Osteocyte (in vitro differentiated cells): ENCODE measurements around the gene PIGT. TPM values are rescaled to one million over a fixed set of nuclear protein-coding genes. Genes with fewer than 3 reads are reported as not detected.

Source experiments
- DNase-seq: peaks from one replicate; pipeline ENCODE4 v3.0.0; 2021; ENCODE audit warnings: mixed read lengths; ENCODE audit not compliant: unreplicated experiment; ENCODE audit errors: extremely low spot score
- H3K27ac Mint-ChIP-seq: one replicate; pipeline ENCODE4 v1.8.0; 2021; ENCODE audit warnings: mild to moderate bottlenecking, mixed read lengths; ENCODE audit not compliant: unreplicated experiment
- H3K27me3 Mint-ChIP-seq: one replicate; pipeline ENCODE4 v1.8.0; 2021; ENCODE audit warnings: mixed read lengths; ENCODE audit not compliant: unreplicated experiment
- H3K36me3 Mint-ChIP-seq: one replicate; pipeline ENCODE4 v1.8.0; 2021; ENCODE audit warnings: mixed read lengths; ENCODE audit not compliant: unreplicated experiment
- H3K4me1 Mint-ChIP-seq: one replicate; pipeline ENCODE4 v1.8.0; 2021; ENCODE audit warnings: mixed read lengths; ENCODE audit not compliant: unreplicated experiment
- H3K4me3 Mint-ChIP-seq: one replicate; pipeline ENCODE4 v1.8.0; 2021; ENCODE audit warnings: mild to moderate bottlenecking, moderate library complexity, mixed read lengths; ENCODE audit not compliant: unreplicated experiment
- H3K9me3 Mint-ChIP-seq: one replicate; pipeline ENCODE4 v1.8.0; 2021; ENCODE audit warnings: mixed read lengths; ENCODE audit not compliant: unreplicated experiment
- CTCF ChIP-seq: fragments of 200-600 bp; sonication (generic); IDR thresholded peaks from 2 replicates; pipeline ENCODE4 v1.5.0; 2021; ENCODE audit warnings: antibody characterized with exemption, mild to moderate bottlenecking, moderate library complexity
- total RNA-seq: library from RNA; stranded (reverse); gene quantifications from 2 replicates; pipeline ENCODE4 v1.2.1, GENCODE V29; 2021

PIGT gene
- total RNA-seq, 1 donor from 2014 or later: 140 TPM

GRCh38 chr20:45426320-45427016 is 10.5 kb downstream of the PIGT start:
- Mint-ChIP-seq H3K36me3 (peaks cover 22% of the 10 kb centered on the region), H3K9me3 (no peaks in the 10 kb centered on the region), H3K27ac (peak overlapping the region; percentile 63), H3K4me1 (peaks cover 24% of the 10 kb centered on the region), H3K27me3 (no peaks in the 10 kb centered on the region), H3K4me3 (no peak overlapping the region)
- DNase-seq: no peak
- no peak for TF ChIP-seq CTCF

GRCh38 chr20:45427236-45428149 is 11.6 kb downstream of the PIGT start:
- TF ChIP-seq CTCF: no peak
- no peak for DNase-seq
- Mint-ChIP-seq H3K4me1 (peaks cover 24% of the 10 kb centered on the region), H3K9me3 (no peaks in the 10 kb centered on the region), H3K27ac (no peak overlapping the region), H3K36me3 (peaks cover 14% of the 10 kb centered on the region), H3K4me3 (no peak overlapping the region), H3K27me3 (no peaks in the 10 kb centered on the region)

- Mint-ChIP-seq H3K9me3 (no peaks in the 10 kb centered on the region), H3K36me3 (peaks cover 8% of the 10 kb centered on the region), H3K4me1 (peaks cover 33% of the 10 kb centered on the region), H3K27me3 (no peaks in the 10 kb centered on the region), H3K4me3 (no peak overlapping the region), H3K27ac (no peak overlapping the region)
- DNase-seq: no peak
- no peak for TF ChIP-seq CTCF
Observed at GRCh38 chr20:45429618-45430017, 13.7 kb downstream of the PIGT start.

GRCh38 chr20:45432294-45432693 is 16.4 kb downstream of the PIGT start:
- no peaks in the 10 kb centered on the region for H3K9me3 Mint-ChIP-seq
- H3K27ac Mint-ChIP-seq: no peak overlapping the region
- DNase-seq: no peak
- peaks cover 2% of the 10 kb centered on the region for H3K36me3 Mint-ChIP-seq
- peaks cover 21% of the 10 kb centered on the region for H3K4me1 Mint-ChIP-seq
- no peak overlapping the region for H3K4me3 Mint-ChIP-seq
- no peak for TF ChIP-seq CTCF
- no peaks in the 10 kb centered on the region for H3K27me3 Mint-ChIP-seq

- Mint-ChIP-seq H3K4me1 (peaks cover 21% of the 10 kb centered on the region), H3K4me3 (no peak overlapping the region), H3K27ac (peak overlapping the region; percentile 19), H3K27me3 (no peaks in the 10 kb centered on the region), H3K36me3 (peaks cover 2% of the 10 kb centered on the region), H3K9me3 (no peaks in the 10 kb centered on the region)
- no peak for TF ChIP-seq CTCF
- DNase-seq: no peak
Observed at GRCh38 chr20:45433316-45433715, 17.4 kb downstream of the PIGT start.
